Activated T-helper 1 cell treated with Interleukin-2 at 50 U/mL for 16 hours (primary cell): Measurements from ENCODE around the gene SAFB.
A peak's percentile ranks its signal among the peaks of the same experiment; 100 is the strongest.

Source experiments
- DNase-seq: peaks from one replicate; pipeline ENCODE4 v3.0.0-alpha.2; 2020; ENCODE audit warnings: low read depth

The SAFB gene

GRCh38 chr19:5622465-5623396 is at the start of gene SAFB, which contains the start of gene SAFB2:
Gene SAFB, plus strand, starts transcription at chr19:5623083. Its CDS starts 123 bp downstream, at chr19:5623206.
Gene SAFB2, minus strand, starts transcription at chr19:5622776. Its CDS starts 61 bp downstream, at chr19:5622715.
- peak; percentile 100 for DNase-seq

GRCh38 chr19:5575590-5575989 is 47.3 kb upstream of the SAFB start:
- no peak for DNase-seq

DNA sequence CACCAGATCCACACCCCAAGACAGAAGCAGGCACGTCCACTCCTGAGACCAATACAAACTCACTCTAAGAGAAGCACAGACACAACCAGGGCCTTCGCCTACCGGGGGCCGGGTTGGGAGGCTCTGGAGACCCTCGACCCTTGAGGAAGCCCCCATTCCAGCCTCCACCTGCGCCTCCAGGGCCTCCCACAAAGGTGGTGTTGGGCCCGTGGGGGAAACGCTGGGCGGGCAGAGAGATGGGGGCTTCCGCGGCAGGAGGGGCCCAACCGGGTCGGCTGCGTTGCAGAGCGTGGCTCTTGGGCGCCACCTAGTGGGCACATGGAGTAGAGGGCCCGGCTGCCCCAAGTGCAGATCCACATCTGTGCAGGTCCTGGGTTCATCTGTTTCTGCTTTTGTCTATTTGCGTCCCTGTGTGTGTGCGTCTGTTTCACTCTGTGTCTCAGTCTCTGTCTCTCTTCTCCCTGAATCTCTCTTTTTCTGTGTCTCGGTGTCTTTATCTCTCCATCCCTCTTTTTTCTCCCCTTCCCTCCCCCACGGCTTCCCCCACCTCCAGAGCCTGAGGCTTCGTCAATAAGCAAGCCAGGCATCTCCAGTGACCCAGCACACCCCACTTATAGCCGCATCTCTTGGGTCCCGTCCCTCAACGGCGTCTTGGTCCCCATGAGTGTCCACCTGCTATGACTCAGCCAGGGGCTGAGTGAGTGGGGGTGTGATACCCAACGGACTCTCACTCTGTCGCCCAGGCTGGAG is 44.6 kb upstream of the SAFB start:
- peak; percentile 50 for DNase-seq

GRCh38 chr19:5579286-5579685 is 43.6 kb upstream of the SAFB start:
- DNase-seq = no peak

DNA sequence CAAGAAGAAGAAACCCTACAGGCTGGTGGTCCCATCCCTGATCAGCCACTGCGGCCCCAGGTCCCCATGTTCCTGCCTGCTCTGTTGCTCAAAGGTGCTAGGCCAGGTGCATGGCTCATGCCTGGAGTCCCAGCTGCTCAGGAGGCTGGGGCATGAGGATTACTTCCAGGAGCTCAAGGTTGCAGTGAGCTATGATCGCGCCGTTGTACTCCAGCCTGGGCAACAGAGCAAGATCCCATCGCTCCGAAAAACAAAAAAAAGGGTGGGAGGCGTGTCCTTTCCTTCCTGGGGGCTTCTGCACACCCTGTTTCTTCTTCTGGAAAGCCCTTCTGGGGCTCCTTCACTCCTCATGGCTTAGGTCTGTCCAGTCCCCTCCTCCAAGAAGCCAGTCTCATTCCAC is 43.2 kb upstream of the SAFB start:
- DNase-seq = no peak

DNA sequence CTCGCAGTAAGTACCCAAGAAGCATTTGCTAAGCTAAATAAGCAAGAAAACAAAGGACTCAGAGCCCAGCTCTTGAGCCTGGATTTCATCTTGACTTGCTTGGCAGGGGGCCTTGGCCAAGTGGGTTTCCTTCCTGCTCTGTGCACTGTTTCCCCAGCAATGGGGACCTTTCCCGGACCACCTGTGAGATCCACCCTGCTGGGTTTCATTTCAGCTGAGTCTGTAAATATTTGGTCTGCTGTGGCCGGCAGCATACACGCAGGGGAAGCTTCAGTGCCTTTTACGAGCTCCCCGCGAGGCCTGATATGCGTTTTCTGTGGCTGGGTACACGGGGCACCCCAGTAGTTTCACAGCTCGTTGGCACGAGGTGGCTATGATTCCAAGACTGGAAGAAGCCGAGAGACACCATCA is 42.7 kb upstream of the SAFB start:
- no peak for DNase-seq

DNA sequence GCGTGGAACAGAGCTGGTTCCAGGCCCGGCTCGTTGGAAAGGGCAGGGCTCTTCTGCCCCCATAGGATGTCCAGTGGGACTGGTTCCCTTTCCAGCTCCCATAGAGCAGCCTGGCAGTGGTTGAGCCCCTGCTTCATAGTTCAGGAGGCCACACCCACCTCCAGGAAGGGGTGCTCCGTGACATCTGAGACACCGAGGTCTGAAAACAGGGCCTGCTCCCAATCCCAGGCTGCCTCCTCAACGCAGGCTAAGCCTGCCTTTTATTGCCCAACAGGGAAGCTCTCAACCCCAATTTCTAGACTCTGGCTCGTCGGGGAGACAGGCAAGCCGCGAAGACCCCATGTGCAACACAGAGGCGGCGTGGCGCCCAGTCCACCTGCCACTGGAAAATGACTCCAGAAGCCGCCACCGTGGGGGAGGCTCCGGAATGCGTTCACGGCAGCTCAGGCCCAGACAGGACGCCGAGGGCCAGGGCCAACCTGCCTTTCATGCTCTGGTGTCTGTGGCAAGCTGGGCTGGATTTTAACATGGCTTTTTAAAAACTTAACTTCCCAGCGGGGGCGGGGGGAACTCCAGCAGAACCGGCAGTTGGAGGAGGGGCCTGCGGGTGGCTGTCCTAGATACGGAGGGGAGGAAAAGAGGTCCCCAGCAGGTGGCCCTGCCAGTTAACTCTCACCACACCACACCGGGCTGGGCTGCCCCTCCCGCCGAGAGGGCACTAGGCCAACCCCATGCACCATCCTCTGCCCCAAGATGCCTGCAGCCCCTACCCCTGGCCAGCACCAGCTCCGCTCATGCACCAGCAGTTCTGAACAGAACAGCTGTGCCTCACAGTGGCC is 37.2 kb upstream of the SAFB start:
- no peak for DNase-seq

DNA sequence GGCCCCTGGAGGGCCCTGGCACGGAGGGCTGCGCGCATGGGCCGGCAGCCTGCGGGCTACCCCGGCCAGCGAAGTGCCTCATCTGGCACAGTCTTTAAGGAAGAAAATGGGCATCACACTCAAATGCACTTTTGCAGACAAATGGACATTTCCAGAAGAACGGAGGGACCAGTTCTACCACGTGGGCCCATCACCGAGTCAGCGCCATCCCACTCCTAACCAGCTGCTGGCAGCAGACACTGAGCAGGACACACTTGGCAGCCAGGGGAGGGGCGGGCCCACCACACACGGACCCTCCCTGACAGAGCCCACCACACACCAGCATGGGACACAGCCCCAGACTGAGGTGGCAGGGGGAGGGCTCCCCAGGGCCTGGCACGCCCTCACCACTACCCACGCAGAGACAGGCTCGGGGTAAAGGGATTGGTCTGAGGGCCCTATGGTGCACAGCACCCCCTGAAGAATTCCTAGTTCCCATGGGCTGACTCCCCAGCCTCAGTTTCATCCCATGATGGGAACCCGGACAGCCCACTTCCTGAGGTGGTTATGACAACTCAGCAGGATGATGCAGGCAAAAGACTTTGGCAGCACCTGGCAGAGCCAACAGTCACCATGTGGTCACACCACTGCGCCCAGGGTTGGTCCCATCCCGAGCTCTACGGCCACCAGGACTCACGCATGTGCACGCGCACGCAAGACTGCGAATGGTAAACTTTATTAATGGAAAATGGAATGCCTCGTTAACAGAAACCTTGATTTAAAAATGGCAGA is 36.4 kb upstream of the SAFB start:
- no peak for DNase-seq

GRCh38 chr19:5587071-5587455 is 35.8 kb upstream of the SAFB start:
- DNase-seq = no peak

- no peak for DNase-seq
These were observed 35.2 kb upstream of the SAFB start for GRCh38 chr19:5587661-5588060.

DNA sequence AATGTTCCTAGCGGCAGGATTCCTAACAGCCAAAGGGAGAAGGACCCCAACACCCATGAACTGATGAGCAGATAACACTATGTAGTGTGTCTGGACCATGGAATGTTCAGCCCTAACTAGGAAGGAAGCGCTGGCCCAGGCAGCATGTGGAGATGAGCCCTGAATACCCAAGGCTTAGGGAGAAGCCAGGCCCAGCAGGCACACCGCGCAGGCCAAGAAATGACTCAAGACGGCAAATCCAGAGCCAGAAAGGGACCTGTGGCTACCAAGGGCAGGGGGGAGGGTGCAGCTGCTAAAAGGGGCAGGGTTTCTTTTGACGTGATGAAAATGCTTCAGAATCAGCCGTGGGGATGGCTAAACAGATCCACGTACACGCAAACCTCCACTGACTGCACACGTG is 34.4 kb upstream of the SAFB start:
- no peak for DNase-seq

GRCh38 chr19:5588906-5589676 is 33.8 kb upstream of the SAFB start:
- no peak for DNase-seq

GRCh38 chr19:5590151-5590864 is 32.6 kb upstream of the SAFB start:
- no peak for DNase-seq

DNA sequence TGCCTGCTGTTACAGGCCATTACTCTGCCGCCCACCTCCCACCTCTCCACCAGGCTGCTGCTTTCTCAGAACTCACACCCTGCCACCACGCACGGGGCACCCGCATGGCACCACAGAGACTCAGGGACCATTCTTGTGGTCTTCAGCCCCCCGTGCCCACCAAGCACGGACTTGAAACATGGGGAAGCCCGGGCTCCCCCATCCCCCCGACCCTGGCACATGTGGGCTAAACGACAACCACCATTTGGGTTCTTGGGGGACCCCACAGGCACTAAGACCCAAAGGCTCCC is 32.1 kb upstream of the SAFB start:
- DNase-seq = no peak

- no peak for DNase-seq
These were observed 31.4 kb upstream of the SAFB start for GRCh38 chr19:5591476-5591875.

- DNase-seq = no peak
These were observed 30.1 kb upstream of the SAFB start for GRCh38 chr19:5592531-5593342.

- no peak for DNase-seq
These were observed 29.3 kb upstream of the SAFB start for GRCh38 chr19:5593343-5594255.

GRCh38 chr19:5594521-5594950 is 28.3 kb upstream of the SAFB start:
- no peak for DNase-seq
